ENCODE measurements around the gene PABPC1L. TPM values are rescaled to one million over a fixed set of nuclear protein-coding genes. Genes with fewer than 3 reads are reported as not detected.

The PABPC1L gene
- total and polyA plus RNA-seq, 2 of the 13 experiments (the other 11 are each of a cell fraction or from before 2014, with no cell fraction given): 30.8 to 252 TPM

- TF ChIP-seq ZBTB4 (CRISPR knock-in tag; IDR thresholded peaks at IDR 0.05; ENCODE audit: borderline replicate concordance): peak; percentile 92; the same call in 1 of the 2 replicates
- peak; percentile 89; the same call in 1 of the 2 replicates for TF ChIP-seq HOXA5 (CRISPR knock-in tag; IDR thresholded peaks at IDR 0.05)
- TF ChIP-seq NONO (IDR thresholded peaks at IDR 0.05): no peak
- peak; percentile 93 for TF ChIP-seq NONO (CRISPR knock-in tag; conservative IDR thresholded peaks at IDR 0.05)
- TF ChIP-seq ZNF589 (CRISPR knock-in tag; conservative IDR thresholded peaks at IDR 0.05): peak; percentile 98
- no peak for TF ChIP-seq ZNF674 (CRISPR knock-in tag; IDR thresholded peaks at IDR 0.05; ENCODE audit: low read depth)
- TF ChIP-seq ZMYM4 (CRISPR knock-in tag; IDR thresholded peaks at IDR 0.05): peak; percentile 93
- TF ChIP-seq SMARCE1 (IDR thresholded peaks at IDR 0.05; ENCODE audit: borderline replicate concordance): no peak
- no peak; the same call in 1 of the 2 replicates for TF ChIP-seq IRX3 (CRISPR knock-in tag; IDR thresholded peaks at IDR 0.05; ENCODE audit: borderline replicate concordance, low read depth)
- TF ChIP-seq ZNF276 (CRISPR knock-in tag; IDR thresholded peaks at IDR 0.05; ENCODE audit: low read depth): peak; percentile 62
- TF ChIP-seq KMT2A (CRISPR knock-in tag; IDR thresholded peaks at IDR 0.05): peak; percentile 97
- peak; percentile 63; the same call in 1 of the 2 replicates for TF ChIP-seq ZNF710 (CRISPR knock-in tag; IDR thresholded peaks at IDR 0.05; ENCODE audit: borderline replicate concordance)
- TF ChIP-seq DZIP1 (CRISPR knock-in tag; IDR thresholded peaks at IDR 0.05): peak; percentile 97
- no peak for TF ChIP-seq ZNF660 (CRISPR knock-in tag; IDR thresholded peaks at IDR 0.05; ENCODE audit: borderline replicate concordance, low read depth)
- no peak for TF ChIP-seq NR3C1 (CRISPR knock-in tag; IDR thresholded peaks at IDR 0.05)
- 0 out of 2 replicates have a peak, but pooled peaks have one; percentile 32 for TF ChIP-seq FIP1L1 (IDR thresholded peaks at IDR 0.05; ENCODE audit: borderline replicate concordance, insufficient read depth, low read depth, low read length)
Measured at GRCh38 chr20:44960103-44960852, 50.4 kb downstream of the PABPC1L start, which contains the start of gene TOMM34 (continued).

Measured in HepG2 (cell line).